UCSD-AML1 (cell line): ENCODE data around the gene NAPG.
"Not testable (repeated sequence)": the region's sequence is repeated elsewhere in the genome, so short reads cannot be mapped to it uniquely, and the experiment has no call there.

Experiments
- DNase-seq: peaks from one replicate; lab custom pipeline; 2025; ENCODE audit not compliant: unreplicated experiment; lab: John Stamatoyannopoulos, UW

Gene NAPG

GRCh38 chr18:10577842-10578572, 52.2 kb downstream of the NAPG start:
- DNase-seq, result not testable (repeated sequence)

DNA sequence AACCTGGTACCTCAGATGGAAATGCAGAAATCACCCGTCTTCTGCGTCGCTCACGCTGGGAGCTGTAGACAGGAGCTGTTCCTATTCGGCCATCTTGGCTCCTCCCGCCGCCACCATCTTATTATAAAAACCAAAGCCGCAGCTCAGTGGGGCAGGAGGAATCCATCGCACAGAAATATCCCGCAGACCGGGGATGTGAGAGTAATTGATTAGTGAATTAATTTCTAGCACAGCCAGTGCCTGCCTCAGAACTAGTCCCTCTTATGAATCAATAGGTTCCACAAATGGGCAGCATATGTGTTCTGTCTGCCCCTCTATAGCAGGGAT, 52.7 kb downstream of the NAPG start:
- DNase-seq, result not testable (repeated sequence)

- DNase-seq, result no peak
Observed at GRCh38 chr18:10579079-10579867, 53.4 kb downstream of the NAPG start.

DNA sequence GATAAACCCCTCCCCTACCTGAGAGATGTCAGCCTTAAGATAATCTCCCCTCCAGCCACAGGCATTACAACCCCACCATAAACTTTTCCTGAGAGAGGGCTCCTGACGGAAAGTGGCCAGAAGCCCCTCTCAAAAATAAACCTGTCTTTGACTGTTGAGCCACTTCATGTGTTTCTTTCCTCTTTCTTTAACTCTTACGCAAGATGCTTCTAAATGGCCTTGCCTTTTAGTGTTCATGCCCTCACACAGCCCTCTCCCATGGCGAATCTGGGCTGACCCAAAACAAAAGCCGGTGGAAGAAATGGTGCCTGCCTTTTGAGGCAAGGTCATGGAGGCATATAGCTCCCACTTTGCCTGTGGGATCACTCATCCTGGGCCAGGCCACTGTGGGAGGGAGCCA, 54.4 kb downstream of the NAPG start:
- DNase-seq, result no peak

DNA sequence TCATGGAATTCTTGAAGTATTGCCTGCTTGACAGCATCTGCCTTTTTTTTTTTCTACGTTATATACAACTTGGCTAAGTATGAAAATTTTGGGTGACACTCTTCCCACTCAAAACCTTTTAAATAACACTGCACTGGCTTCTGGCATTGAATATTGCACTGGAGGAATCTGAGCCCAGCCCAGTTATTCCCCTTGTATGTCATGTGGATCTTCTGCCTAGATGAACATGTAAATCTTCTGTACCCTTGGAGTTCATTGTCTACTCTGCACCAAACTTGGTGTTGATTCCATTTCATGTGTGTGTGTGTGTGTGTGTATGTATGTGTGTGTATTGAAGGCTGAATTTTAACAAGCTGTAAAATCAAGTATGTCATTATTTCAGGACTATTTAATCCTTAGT, 59.4 kb downstream of the NAPG start:
- DNase-seq, result no peak

GRCh38 chr18:10588975-10589374, 63.1 kb downstream of the NAPG start:
- DNase-seq, result no peak

DNA sequence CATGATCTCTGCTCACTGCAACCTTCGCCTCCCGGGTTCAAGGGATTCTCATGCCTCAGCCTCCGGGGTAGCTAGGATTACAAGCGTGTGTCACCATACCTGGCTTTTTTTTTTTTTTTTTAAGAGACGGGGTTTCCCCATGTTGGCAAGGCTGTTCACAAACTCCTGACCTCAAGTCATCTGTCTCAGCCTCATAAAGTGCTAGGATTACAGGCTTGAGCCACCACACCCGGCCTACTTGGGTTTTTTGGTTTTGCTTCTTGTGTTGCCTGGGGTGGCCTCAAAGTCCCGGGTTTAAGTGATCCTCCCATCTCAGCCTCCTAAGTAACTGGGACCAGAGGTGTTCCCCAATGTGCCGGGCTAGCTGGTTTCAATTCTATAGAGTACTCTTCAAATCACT, 64.6 kb downstream of the NAPG start:
- no peak for DNase-seq

DNA sequence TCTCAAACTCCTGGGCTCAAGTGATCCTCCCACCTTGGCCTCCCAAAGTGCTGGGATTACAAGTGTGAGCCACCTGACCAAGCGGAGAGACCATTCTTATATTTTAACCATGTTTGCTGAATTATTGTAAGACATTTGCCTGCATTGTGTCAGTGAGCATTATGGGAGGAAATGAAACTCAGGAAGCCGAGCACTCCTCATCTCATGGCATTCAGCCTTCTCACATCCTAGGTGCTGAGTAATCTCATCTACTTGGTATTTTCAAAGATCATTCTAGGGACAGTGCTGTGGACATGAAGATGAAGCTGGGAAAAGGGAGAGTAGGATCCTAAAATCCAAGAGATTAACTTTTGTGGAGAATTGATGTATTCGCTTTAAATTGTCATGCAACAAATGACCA, 66.1 kb downstream of the NAPG start:
- no peak for DNase-seq

GRCh38 chr18:10593366-10594022, 67.7 kb downstream of the NAPG start:
- peak; percentile 21 for DNase-seq

DNA sequence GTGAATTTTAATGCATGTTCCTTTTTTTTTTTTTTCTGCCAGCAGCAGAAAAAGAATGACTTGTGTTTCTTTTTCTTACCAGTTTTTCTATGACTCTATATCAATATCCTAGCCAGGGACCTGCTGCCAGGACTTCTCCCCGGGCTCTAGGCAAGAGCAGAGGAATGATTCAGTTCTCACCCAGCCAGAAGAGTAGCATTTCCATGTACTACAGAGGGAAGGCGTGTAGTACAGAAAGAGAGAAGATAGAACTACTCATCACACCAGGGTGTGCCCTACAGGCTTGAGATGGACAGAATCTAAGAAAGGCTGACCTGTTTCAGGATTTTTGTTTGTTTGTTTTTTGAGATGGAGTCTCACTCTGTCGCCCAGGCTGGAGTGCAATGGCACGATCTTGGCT, 70.1 kb downstream of the NAPG start:
- DNase-seq, result not testable (repeated sequence)

- DNase-seq, result not testable (repeated sequence)
Observed at GRCh38 chr18:10597695-10598094, 71.9 kb downstream of the NAPG start.

DNA sequence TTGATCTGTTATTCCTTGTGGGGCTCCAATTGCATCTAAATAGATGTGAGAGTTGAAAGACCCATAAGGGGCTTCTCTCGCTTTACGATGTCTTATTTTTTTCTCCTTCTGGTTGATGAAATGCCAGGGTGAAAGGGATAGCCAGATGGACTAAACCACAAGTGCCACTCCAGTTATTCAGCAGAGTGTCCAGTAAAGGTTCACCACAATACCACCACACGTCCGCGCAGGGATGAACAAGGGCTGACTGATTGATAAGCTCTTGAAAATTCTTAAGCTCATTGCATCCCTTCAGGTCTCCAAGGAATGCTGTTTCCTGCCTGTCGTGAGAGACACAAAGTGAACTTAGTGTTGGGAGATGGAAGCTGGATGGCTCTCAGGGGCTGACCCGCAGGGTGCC, 74.9 kb downstream of the NAPG start:
- not testable (repeated sequence) for DNase-seq
